Kidney (tissue), 14 donors: Measurements from ENCODE around the gene SRPK2. TPM values are rescaled to one million over a fixed set of nuclear protein-coding genes. Genes with fewer than 3 reads are reported as not detected.

Source experiments
- DNase-seq, 5 donors: peaks; one replicate each; pipeline ENCODE4 v3.0.0-alpha.2; 2013 to 2020
- FAIRE-seq: peaks from 2 replicates; lab custom pipeline; 2012; peaks lifted over from hg19 to GRCh38; lab: Jason Lieb, UNC
- H3K27ac ChIP-seq, 2 donors: one replicate each; pipeline ENCODE4 v1.7.0; 2013; ENCODE audit warnings: low read depth in 2 of 2, low read length in 2 of 2, inconsistent platforms in 1 of 2
- H3K27me3 ChIP-seq: one replicate; pipeline ENCODE4 v1.7.1; 2013; ENCODE audit warnings: low read length, inconsistent platforms; ENCODE audit not compliant: control insufficient read depth, insufficient read depth
- H3K36me3 ChIP-seq, 3 donors: one replicate each; pipeline versions ENCODE4 v1.7.0 to v1.7.1; 2013; ENCODE audit warnings: low read length in 3 of 3, control low read depth in 1 of 3, inconsistent platforms in 1 of 3; ENCODE audit not compliant: insufficient read depth in 3 of 3, control insufficient read depth in 2 of 3
- H3K4me1 ChIP-seq, 3 donors: one replicate each; pipeline versions ENCODE4 v1.7.0 to v1.7.1; 2013; ENCODE audit warnings: low read length in 3 of 3, inconsistent platforms in 1 of 3, low read depth in 1 of 3; ENCODE audit not compliant: control insufficient read depth in 2 of 3, insufficient read depth in 2 of 3
- H3K4me3 ChIP-seq, 3 donors: one replicate each; pipeline versions ENCODE4 v1.7.0 to v1.8.1; 2013; ENCODE audit warnings: low read length in 3 of 3, control low read depth in 1 of 3, inconsistent platforms in 1 of 3
- H3K9ac ChIP-seq, 3 donors: one replicate each; pipeline versions ENCODE4 v1.7.0 to v1.7.1; 2013; ENCODE audit warnings: low read length in 3 of 3, control low read depth in 1 of 3, inconsistent platforms in 1 of 3
- H3K9me3 ChIP-seq, 3 donors: one replicate each; pipeline versions ENCODE4 v1.7.0 to v1.7.1; 2013; ENCODE audit warnings: low read length in 3 of 3, control low read depth in 1 of 3, inconsistent platforms in 1 of 3; ENCODE audit not compliant: control insufficient read depth in 2 of 3, insufficient read depth in 1 of 3
- CTCF ChIP-seq: IDR thresholded peaks from 3 replicates; pipeline ENCODE4 v1.5.1; 2012; ENCODE audit warnings: mild to moderate bottlenecking, moderate library complexity, borderline replicate concordance; ENCODE audit not compliant: insufficient read depth; ENCODE audit errors: extremely low read depth
- intact Hi-C: fragments of 100-400 bp; cut with DNase I; formaldehyde crosslinking; loops from one replicate; pipeline ENCODE4 v1.11.1; 2022
- polyA plus RNA-seq: library from polyadenylated mRNA; stranded (reverse); fragments of 350-450 nt; fragmentation: Illumina TruSeq; extraction: RNeasy Lipid Tissue Mini Kit (QIAGEN cat#74804); gene quantifications from one replicate; pipeline ENCODE4 v1.2.3, GENCODE V29; 2014; ENCODE audit warnings: low read depth, low replicate concordance; ENCODE audit not compliant: insufficient read depth
- total RNA-seq: library from RNA; stranded (reverse); fragmentation: NEBNext Ultra II Directional; extraction: Animal tissue kit (Norgen Biotek cat#: 25700); gene quantifications from one replicate; pipeline ENCODE4 v1.2.1, GENCODE V29; 2021
- donor health status: control.
- donor health status: control.
- donor health status: control.
- donor health status: control.
- donor health status: control.
- donor health status: DM: yes; HTN: yes; CAD: no.
- donor health status: Normal renal cell carcinoma (clear cell type).

Gene SRPK2
- total and polyA plus RNA-seq, 2 donors from 2014 or later, result 9.9 to 43.1 TPM

DNA sequence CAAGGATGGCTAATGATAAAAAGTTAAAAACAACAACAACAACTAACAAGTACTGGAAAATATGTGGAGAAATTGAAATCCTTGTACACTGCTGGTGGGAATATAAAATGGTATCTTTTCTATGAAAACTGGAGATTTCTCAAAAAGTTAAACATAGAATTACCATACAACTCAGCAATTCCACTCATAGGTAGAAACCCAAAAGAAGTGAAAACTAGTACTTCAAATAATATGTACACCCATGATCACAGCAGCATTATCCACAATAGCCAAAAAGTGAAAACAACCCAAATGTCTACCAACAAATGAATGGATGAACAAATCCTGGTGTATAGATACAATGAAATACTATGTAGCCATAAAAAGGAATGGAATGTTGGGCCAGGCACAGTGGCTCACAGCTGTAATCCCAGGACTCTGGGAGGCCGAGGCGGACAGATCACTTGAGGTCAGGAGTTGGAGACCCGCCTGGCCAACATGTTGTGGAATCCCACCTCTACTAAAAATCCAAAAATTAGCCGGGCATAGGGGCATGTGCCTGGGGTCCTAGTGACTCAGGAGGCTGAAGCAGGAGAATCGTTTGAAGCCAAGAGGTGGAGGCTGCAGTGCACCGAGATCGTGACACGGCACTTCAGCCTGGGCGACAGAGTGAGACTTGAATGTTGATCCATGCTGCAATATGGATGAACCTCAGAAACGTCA, 66.8 kb downstream of the SRPK2 start:
- Histone ChIP-seq H3K4me1 (peaks cover 0 to under 1% (median 0%) of the 10 kb centered on the region in 3 donors), H3K36me3 (no peaks in the 10 kb centered on the region), H3K9ac (no peak overlapping the region), H3K27ac (no peak overlapping the region), H3K4me3 (no peak overlapping the region), H3K9me3 (no peaks in the 10 kb centered on the region), H3K27me3 (no peaks in the 10 kb centered on the region)
- intact Hi-C loops, result no loop called here
- FAIRE-seq, result no peak
- TF ChIP-seq CTCF, result no peak
- no peak for DNase-seq

- no peak for TF ChIP-seq CTCF
- DNase-seq (no peak), FAIRE-seq (no peak)
- Histone ChIP-seq H3K9me3 (no peaks in the 10 kb centered on the region), H3K9ac (no peak overlapping the region), H3K4me3 (no peak overlapping the region), H3K27ac (no peak overlapping the region), H3K36me3 (no peaks in the 10 kb centered on the region), H3K4me1 (peaks cover 0 to 4% (median 0%) of the 10 kb centered on the region in 3 donors), H3K27me3 (no peaks in the 10 kb centered on the region)
- intact Hi-C loops, result no loop called here
Measured at GRCh38 chr7:105320896-105321295, 67.8 kb downstream of the SRPK2 start.

GRCh38 chr7:105319578-105319977, 69.1 kb downstream of the SRPK2 start:
- Histone ChIP-seq H3K27me3 (no peaks in the 10 kb centered on the region), H3K36me3 (no peaks in the 10 kb centered on the region), H3K4me3 (peak overlapping the region in 1 of 3 donors; percentile 15), H3K9ac (no peak overlapping the region), H3K9me3 (no peaks in the 10 kb centered on the region), H3K4me1 (peaks cover 0 to 4% (median 0%) of the 10 kb centered on the region in 3 donors), H3K27ac (no peak overlapping the region)
- no peak for DNase-seq
- intact Hi-C loops, result no loop called here
- FAIRE-seq, result no peak
- TF ChIP-seq CTCF, result no peak
